Naive thymus-derived CD4-positive, alpha-beta T cell (primary cell): Measurements from ENCODE around the gene SIRPA. TPM values are rescaled to one million over a fixed set of nuclear protein-coding genes. Genes with fewer than 3 reads are reported as not detected.
A peak's percentile ranks its signal among the peaks of the same experiment; 100 is the strongest.
"Not testable (repeated sequence)": the region's sequence is repeated elsewhere in the genome, so short reads cannot be mapped to it uniquely, and the experiment has no call there.

ENCODE experiments used
- ATAC-seq: fragments of 150-1000 bp; cut with Tn5 transposase; 2 replicates; pipeline ENCODE4 v1.10.0; 2021; ENCODE audit warnings: mild to moderate bottlenecking, moderate library complexity
- CTCF ChIA-PET: fragments of 350-600 bp; sonication (Branson Sonifier 250); formaldehyde crosslinking; loops from one replicate; lab custom pipeline; 2021; ENCODE audit warnings: antibody characterized with exemption; lab: Charles Lee
- POLR2A ChIA-PET: fragments of 350-600 bp; sonication (Branson Sonifier 250); formaldehyde crosslinking; loops from one replicate; lab custom pipeline; 2021; ENCODE audit warnings: antibody characterized with exemption, inconsistent platforms; lab: Charles Lee
- DNase-seq, 9 donors: peaks; one replicate each; pipeline versions ENCODE4 v3.0.0 to v3.0.0-alpha.2; 2020 to 2022; ENCODE audit warnings: mixed read lengths in 1 of 9
- H3K27ac ChIP-seq: one replicate; pipeline ENCODE4 v1.7.0; 2013; ENCODE audit warnings: mild to moderate bottlenecking, low read depth, low read length, moderate library complexity
- H3K27me3 ChIP-seq, 2 donors: one replicate each; pipeline ENCODE4 v1.7.0; 2013; ENCODE audit warnings: low read length in 2 of 2, mild to moderate bottlenecking in 2 of 2, moderate library complexity in 2 of 2; ENCODE audit not compliant: control insufficient read depth in 2 of 2, insufficient read depth in 2 of 2
- H3K36me3 ChIP-seq, 3 experiments: 1 replicate in 2 of 3; 2 replicates in 1 of 3; pipeline ENCODE4 v1.7.0; 2013; ENCODE audit warnings: low read length in 3 of 3, mild to moderate bottlenecking in 3 of 3, moderate library complexity in 1 of 3; ENCODE audit not compliant: insufficient read depth in 3 of 3, control insufficient read depth in 2 of 3
- H3K4me1 ChIP-seq, 2 donors: one replicate each; pipeline ENCODE4 v1.7.0; 2013; ENCODE audit warnings: low read length in 2 of 2, mild to moderate bottlenecking in 2 of 2, moderate library complexity in 1 of 2; ENCODE audit not compliant: control insufficient read depth in 2 of 2, insufficient read depth in 2 of 2
- H3K4me3 ChIP-seq: 2 replicates; pipeline ENCODE4 v1.7.0; 2013; ENCODE audit warnings: mild to moderate bottlenecking, low read length
- H3K9me3 ChIP-seq, 3 experiments: 1 replicate in 2 of 3; 2 replicates in 1 of 3; pipeline ENCODE4 v1.7.0; 2013; ENCODE audit warnings: low read length in 3 of 3; ENCODE audit not compliant: control insufficient read depth in 2 of 3
- H3K27ac Mint-ChIP-seq, 9 donors: one replicate each; pipeline ENCODE4 v1.8.0; 2020 to 2022; ENCODE audit warnings: mixed read lengths in 9 of 9, mild to moderate bottlenecking in 8 of 9, moderate library complexity in 5 of 9, inconsistent platforms in 2 of 9
- H3K27me3 Mint-ChIP-seq, 5 donors: one replicate each; pipeline ENCODE4 v1.8.0; 2021 to 2022; ENCODE audit warnings: mixed read lengths in 5 of 5, mild to moderate bottlenecking in 1 of 5
- H3K36me3 Mint-ChIP-seq, 5 donors: one replicate each; pipeline ENCODE4 v1.8.0; 2020 to 2022; ENCODE audit warnings: mixed read lengths in 5 of 5, mild to moderate bottlenecking in 3 of 5, inconsistent platforms in 1 of 5
- H3K4me1 Mint-ChIP-seq, 7 donors: one replicate each; pipeline ENCODE4 v1.8.0; 2020 to 2022; ENCODE audit warnings: mixed read lengths in 7 of 7, mild to moderate bottlenecking in 3 of 7, inconsistent platforms in 1 of 7
- H3K4me3 Mint-ChIP-seq, 10 donors: one replicate each; pipeline ENCODE4 v1.8.0; 2020 to 2022; ENCODE audit warnings: mild to moderate bottlenecking in 10 of 10, mixed read lengths in 10 of 10, moderate library complexity in 6 of 10, inconsistent platforms in 2 of 10
- H3K9me3 Mint-ChIP-seq, 11 donors: one replicate each; pipeline ENCODE4 v1.8.0; 2020 to 2022; ENCODE audit warnings: mixed read lengths in 11 of 11, mild to moderate bottlenecking in 4 of 11, inconsistent platforms in 1 of 11, moderate library complexity in 1 of 11
- intact Hi-C, 2 donors: fragments of 100-400 bp; cut with micrococcal nuclease; formaldehyde crosslinking; loops; one replicate each; pipeline ENCODE4 v1.15.1; 2023
- polyA plus RNA-seq, 2 donors: library from polyadenylated mRNA; unstranded; fragments of 300-500 nt; fragmentation: Illumina TruSeq; gene quantifications; one replicate each; pipeline ENCODE4 v1.2.3, GENCODE V29; 2021
- total RNA-seq, 6 experiments: library from RNA in 5 of 6; stranded (reverse) in 5 of 6; gene quantifications; 1 replicate in 5 of 6; 2 replicates in 1 of 6; pipeline ENCODE4 v1.2.3 and lab custom pipeline; 2021 to 2026

SIRPA gene
- total and polyA plus RNA-seq, 7 experiments from 2014 or later: 1.7 to 42.9 (median 3.6) TPM; not detected in 3

GRCh38 chr20:1907586-1907985 lies 12.4 kb downstream of the SIRPA start:
- no peaks in the 10 kb centered on the region for H3K36me3 ChIP-seq
- intact Hi-C loops: no loop called here
- DNase-seq (no peak), ATAC-seq (no peak)
- peaks cover 1 to 26% (median 18%) of the 10 kb centered on the region in 5 donors for H3K27me3 Mint-ChIP-seq
- POLR2A ChIA-PET: no interaction called here
- H3K4me1 Mint-ChIP-seq: peaks cover 0 to 7% (median 0%) of the 10 kb centered on the region in 7 donors
- no peaks in the 10 kb centered on the region for H3K36me3 Mint-ChIP-seq
- no peaks in the 10 kb centered on the region for H3K4me1 ChIP-seq
- H3K27me3 ChIP-seq: no peaks in the 10 kb centered on the region
- no peak overlapping the region for H3K4me3 ChIP-seq
- H3K4me3 Mint-ChIP-seq: no peak overlapping the region
- H3K27ac Mint-ChIP-seq: no peak overlapping the region
- H3K9me3 ChIP-seq: no peaks in the 10 kb centered on the region
- H3K27ac ChIP-seq: no peak overlapping the region
- no peaks in the 10 kb centered on the region for H3K9me3 Mint-ChIP-seq
- CTCF ChIA-PET: no interaction called here

- Histone ChIP-seq H3K27me3 (no peaks in the 10 kb centered on the region), H3K27ac (no peak overlapping the region), H3K9me3 (no peaks in the 10 kb centered on the region), H3K4me3 (no peak overlapping the region), H3K4me1 (no peaks in the 10 kb centered on the region), H3K36me3 (no peaks in the 10 kb centered on the region)
- H3K9me3 Mint-ChIP-seq: no peaks in the 10 kb centered on the region
- no peak overlapping the region for H3K4me3 Mint-ChIP-seq
- peaks cover 0 to 7% (median 0%) of the 10 kb centered on the region in 7 donors for H3K4me1 Mint-ChIP-seq
- ChIA-PET CTCF (no interaction called here), POLR2A (no interaction called here)
- no peak overlapping the region for H3K27ac Mint-ChIP-seq
- H3K36me3 Mint-ChIP-seq: no peaks in the 10 kb centered on the region
- ATAC-seq (peak; percentile 29), DNase-seq (no peak)
- peaks cover 0 to 24% (median 18%) of the 10 kb centered on the region in 5 donors for H3K27me3 Mint-ChIP-seq
- intact Hi-C loops: no loop called here
These were observed 13.0 kb downstream of the SIRPA start for GRCh38 chr20:1908191-1908590.

- CTCF ChIA-PET: no interaction called here
- POLR2A ChIA-PET: no interaction called here
- Histone ChIP-seq H3K9me3 (no peaks in the 10 kb centered on the region), H3K4me1 (no peaks in the 10 kb centered on the region), H3K27ac (no peak overlapping the region), H3K27me3 (no peaks in the 10 kb centered on the region), H3K36me3 (no peaks in the 10 kb centered on the region), H3K4me3 (no peak overlapping the region)
- ATAC-seq (no peak), DNase-seq (no peak)
- peaks cover 0 to 15% (median 11%) of the 10 kb centered on the region in 5 donors for H3K27me3 Mint-ChIP-seq
- intact Hi-C loops: no loop called here
- peaks cover 0 to 7% (median 0%) of the 10 kb centered on the region in 7 donors for H3K4me1 Mint-ChIP-seq
- no peak overlapping the region for H3K27ac Mint-ChIP-seq
- no peaks in the 10 kb centered on the region for H3K9me3 Mint-ChIP-seq
- H3K36me3 Mint-ChIP-seq: no peaks in the 10 kb centered on the region
- H3K4me3 Mint-ChIP-seq: no peak overlapping the region
These were observed 13.9 kb downstream of the SIRPA start for GRCh38 chr20:1909097-1909496.

DNA sequence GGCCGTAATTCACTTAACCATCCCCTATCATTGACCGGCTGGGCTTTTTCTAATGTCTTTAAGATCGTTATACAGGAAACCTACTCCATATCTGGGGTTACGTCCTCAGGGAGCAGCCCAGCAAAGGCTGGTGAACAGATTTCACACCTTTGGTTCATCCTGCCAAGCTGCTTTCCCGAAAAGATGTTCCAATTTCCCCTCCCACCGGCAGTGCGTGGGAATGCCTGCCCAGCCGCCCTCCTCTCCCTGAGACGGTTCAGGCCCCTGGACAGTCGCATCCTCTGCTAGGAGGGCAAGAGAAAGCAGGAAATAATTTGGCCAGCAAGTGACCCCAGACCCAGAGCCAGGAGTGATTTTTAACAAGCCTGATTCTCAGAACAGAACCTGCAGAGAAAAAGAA lies 16.3 kb downstream of the SIRPA start:
- no peaks in the 10 kb centered on the region for H3K9me3 Mint-ChIP-seq
- no peaks in the 10 kb centered on the region for H3K36me3 ChIP-seq
- ChIA-PET CTCF (no interaction called here), POLR2A (no interaction called here)
- no peak overlapping the region for H3K27ac ChIP-seq
- no peak overlapping the region for H3K4me3 ChIP-seq
- no peak overlapping the region for H3K27ac Mint-ChIP-seq
- intact Hi-C loops: no loop called here
- H3K4me1 ChIP-seq: no peaks in the 10 kb centered on the region
- H3K27me3 Mint-ChIP-seq: peaks cover 0 to 13% (median 11%) of the 10 kb centered on the region in 5 donors
- DNase-seq (no peak), ATAC-seq (no peak)
- no peaks in the 10 kb centered on the region for H3K36me3 Mint-ChIP-seq
- peaks cover 0 to 3% (median 0%) of the 10 kb centered on the region in 7 donors for H3K4me1 Mint-ChIP-seq
- no peaks in the 10 kb centered on the region for H3K27me3 ChIP-seq
- no peaks in the 10 kb centered on the region for H3K9me3 ChIP-seq
- H3K4me3 Mint-ChIP-seq: no peak overlapping the region

GRCh38 chr20:1912053-1912452 lies 16.8 kb downstream of the SIRPA start:
- no peaks in the 10 kb centered on the region for H3K4me1 Mint-ChIP-seq
- Histone ChIP-seq H3K9me3 (no peaks in the 10 kb centered on the region), H3K27me3 (no peaks in the 10 kb centered on the region), H3K4me1 (no peaks in the 10 kb centered on the region), H3K4me3 (no peak overlapping the region), H3K36me3 (no peaks in the 10 kb centered on the region), H3K27ac (no peak overlapping the region)
- intact Hi-C loops: no loop called here
- H3K27ac Mint-ChIP-seq: no peak overlapping the region
- peaks cover 0 to 11% (median 10%) of the 10 kb centered on the region in 5 donors for H3K27me3 Mint-ChIP-seq
- ATAC-seq (no peak), DNase-seq (no peak)
- no peaks in the 10 kb centered on the region for H3K9me3 Mint-ChIP-seq
- no peaks in the 10 kb centered on the region for H3K36me3 Mint-ChIP-seq
- H3K4me3 Mint-ChIP-seq: no peak overlapping the region
- ChIA-PET POLR2A (no interaction called here), CTCF (no interaction called here)

GRCh38 chr20:1912646-1913045 lies 17.4 kb downstream of the SIRPA start:
- no peaks in the 10 kb centered on the region for H3K4me1 Mint-ChIP-seq
- no peaks in the 10 kb centered on the region for H3K9me3 Mint-ChIP-seq
- DNase-seq (no peak), ATAC-seq (no peak)
- CTCF ChIA-PET: no interaction called here
- H3K27ac Mint-ChIP-seq: no peak overlapping the region
- H3K36me3 Mint-ChIP-seq: no peaks in the 10 kb centered on the region
- intact Hi-C loops: no loop called here
- H3K27me3 Mint-ChIP-seq: peaks cover 0 to 11% (median 10%) of the 10 kb centered on the region in 5 donors
- H3K27me3 ChIP-seq: no peaks in the 10 kb centered on the region
- no peak overlapping the region for H3K4me3 Mint-ChIP-seq
- no peak overlapping the region for H3K27ac ChIP-seq
- no peaks in the 10 kb centered on the region for H3K9me3 ChIP-seq
- no peaks in the 10 kb centered on the region for H3K36me3 ChIP-seq
- H3K4me1 ChIP-seq: no peaks in the 10 kb centered on the region
- no peak overlapping the region for H3K4me3 ChIP-seq
- POLR2A ChIA-PET: no interaction called here

- POLR2A ChIA-PET, H3K27ac ChIP-seq, H3K36me3 ChIP-seq, H3K27me3 ChIP-seq, H3K27ac Mint-ChIP-seq, H3K4me3 Mint-ChIP-seq, H3K36me3 Mint-ChIP-seq, H3K4me1 ChIP-seq, H3K9me3 Mint-ChIP-seq, ATAC-seq, H3K4me3 ChIP-seq, H3K4me1 Mint-ChIP-seq, H3K27me3 Mint-ChIP-seq, H3K9me3 ChIP-seq, CTCF ChIA-PET, intact Hi-C loops, DNase-seq: not testable (repeated sequence)
These were observed 20.0 kb downstream of the SIRPA start for GRCh38 chr20:1915233-1915632.
